Urinary bladder (tissue), 4 donors: ENCODE data around the gene CLIC5. TPM values are rescaled to one million over a fixed set of nuclear protein-coding genes. Genes with fewer than 3 reads are reported as not detected.
A peak's percentile ranks its signal among the peaks of the same experiment; 100 is the strongest.

Experiments
- DNase-seq: peaks from one replicate; pipeline ENCODE4 v3.0.0-alpha.2; 2015; ENCODE audit errors: extremely low spot score
- H3K27ac ChIP-seq: one replicate; pipeline ENCODE4 v1.5.1; 2013; ENCODE audit warnings: low read depth, mild to moderate bottlenecking, moderate library complexity
- H3K36me3 ChIP-seq: one replicate; pipeline ENCODE4 v1.6.1; 2013; ENCODE audit warnings: mild to moderate bottlenecking, moderate library complexity; ENCODE audit not compliant: insufficient read depth
- H3K4me1 ChIP-seq: one replicate; pipeline ENCODE4 v1.6.1; 2013; ENCODE audit warnings: mild to moderate bottlenecking, moderate library complexity; ENCODE audit not compliant: insufficient read depth
- H3K4me3 ChIP-seq: one replicate; pipeline ENCODE4 v1.5.1; 2013; ENCODE audit warnings: low read depth, low read length
- WGBS: extraction: QIAGEN DNeasy Blood & Tissue Kit; methylation state at CpG from one replicate; pipeline ENCODE4 v1.1.7; 2013; 5-methylcytosine and 5-hydroxymethylcytosine counted together
- polyA plus RNA-seq: library from polyadenylated mRNA; stranded (reverse); fragments of 200-250 nt; gene quantifications from one replicate; pipeline ENCODE4 v1.2.3, GENCODE V29; 2013
- total RNA-seq: library from RNA; depleted of rRNA; stranded (reverse); fragments of >200 nt; gene quantifications from one replicate; pipeline ENCODE4 v1.2.3, GENCODE V29; 2014
- donor health status: healthy with polysubstance abuse.
- donor health status: healthy.

The CLIC5 gene
- total and polyA plus RNA-seq, 2 donors = 2.4 to 4.3 TPM

DNA sequence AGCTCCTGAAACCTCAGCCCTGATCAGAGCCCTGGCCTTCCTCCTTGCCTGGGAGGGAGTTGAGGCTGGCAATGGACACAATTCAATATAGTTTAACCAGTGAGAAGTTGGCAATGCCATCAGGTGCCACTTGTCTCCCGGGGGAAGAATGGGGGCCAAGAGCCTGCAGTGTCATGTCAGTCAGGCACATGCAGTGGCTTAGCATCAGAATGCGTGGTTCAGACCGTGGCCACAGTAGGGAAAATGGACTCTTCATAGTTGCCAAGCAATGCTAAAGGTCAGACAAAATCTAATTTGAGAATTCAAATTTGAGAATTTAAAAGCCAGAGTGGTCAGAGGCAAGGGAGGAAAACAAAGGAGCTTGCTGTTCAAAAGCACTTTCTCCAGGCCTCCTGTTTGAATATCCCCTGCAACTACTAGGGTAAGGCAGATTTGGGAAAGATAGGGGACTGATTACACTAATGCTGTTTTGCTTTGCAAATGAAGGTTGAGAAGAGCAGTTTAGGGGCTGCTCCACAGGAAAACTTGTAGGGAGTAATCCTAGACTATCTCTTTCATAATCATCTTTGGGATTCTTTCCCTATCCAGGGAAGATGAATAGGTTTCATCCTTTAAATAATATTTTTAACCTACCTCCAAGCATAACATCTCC, 33.1 kb upstream of the CLIC5 start:
- no peak overlapping the region for H3K4me3 ChIP-seq
- no peak overlapping the region for H3K27ac ChIP-seq
- WGBS = 71% methylated on average over 3 of the region's 3 CpGs
- no peaks in the 10 kb centered on the region for H3K4me1 ChIP-seq
- DNase-seq = no peak
- no peaks in the 10 kb centered on the region for H3K36me3 ChIP-seq

DNA sequence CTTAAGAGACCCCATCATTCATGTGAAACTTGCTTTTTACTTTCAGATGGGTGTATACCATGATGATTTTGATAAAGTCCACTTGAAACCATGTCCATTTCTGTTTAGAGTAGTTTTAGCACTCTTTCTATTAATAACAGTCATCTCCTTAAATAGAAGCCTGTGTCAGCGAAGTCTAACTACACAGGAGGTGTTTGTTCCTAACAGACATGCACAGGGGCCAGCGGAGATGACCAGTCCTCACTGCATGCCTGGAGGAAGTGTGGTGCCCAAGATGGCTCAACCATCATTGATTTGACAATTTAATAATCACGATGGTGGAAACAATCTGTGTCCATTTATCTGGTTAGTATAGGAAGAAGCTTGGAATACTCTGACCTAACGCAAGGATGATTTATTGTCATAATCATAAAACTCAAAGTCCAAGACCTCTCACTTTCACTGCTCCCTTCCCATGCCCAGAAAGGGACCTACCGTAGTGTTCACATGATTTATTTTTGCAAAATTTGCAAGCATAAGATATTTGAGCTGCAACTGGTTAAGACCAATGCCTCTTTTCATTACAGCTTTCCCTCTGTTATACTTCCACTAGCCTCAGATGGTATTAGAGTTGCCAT, 31.0 kb upstream of the CLIC5 start:
- H3K27ac ChIP-seq = no peak overlapping the region
- WGBS = 84% methylated on average over 5 of the region's 5 CpGs
- H3K4me3 ChIP-seq = no peak overlapping the region
- no peak for DNase-seq
- H3K36me3 ChIP-seq = no peaks in the 10 kb centered on the region
- no peaks in the 10 kb centered on the region for H3K4me1 ChIP-seq

DNA sequence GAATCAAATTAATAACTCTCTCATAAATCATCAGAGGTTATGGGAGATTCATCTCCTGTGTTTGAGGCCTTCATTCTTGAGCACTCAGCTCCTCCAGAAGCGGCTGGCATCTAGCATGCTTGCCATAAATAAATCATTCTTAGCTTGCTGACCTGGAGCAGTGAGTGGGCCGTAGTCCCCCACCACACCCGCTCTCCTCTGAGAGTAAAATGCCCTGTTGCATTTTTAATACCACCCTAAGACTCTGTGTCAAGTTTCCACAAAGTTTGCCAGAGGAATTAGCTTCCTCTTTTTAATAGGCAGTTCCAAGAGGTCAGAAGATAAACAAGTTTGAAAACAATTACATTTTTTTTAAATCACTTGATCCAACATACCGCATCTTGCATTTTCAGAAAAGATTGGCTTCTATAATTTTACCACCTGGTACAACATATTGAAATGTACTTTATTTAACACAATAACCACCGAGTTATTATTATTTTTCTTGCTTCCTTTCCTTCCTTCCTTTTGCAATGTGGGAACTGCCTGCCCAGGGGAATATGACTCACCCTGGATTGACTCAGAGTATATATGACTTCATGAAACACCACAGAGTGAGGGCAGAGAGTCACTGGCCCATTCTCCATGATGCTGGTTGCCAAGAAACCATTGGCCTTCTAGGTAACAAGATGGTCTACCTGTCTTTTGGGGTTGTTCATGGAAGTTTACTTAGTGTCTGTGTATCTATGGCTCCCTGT, 29.4 kb upstream of the CLIC5 start:
- DNase-seq = no peak
- Histone ChIP-seq H3K4me1 (no peaks in the 10 kb centered on the region), H3K36me3 (no peaks in the 10 kb centered on the region), H3K4me3 (no peak overlapping the region), H3K27ac (peak overlapping the region; percentile 54)
- WGBS = 28% methylated on average over 5 of the region's 5 CpGs

DNA sequence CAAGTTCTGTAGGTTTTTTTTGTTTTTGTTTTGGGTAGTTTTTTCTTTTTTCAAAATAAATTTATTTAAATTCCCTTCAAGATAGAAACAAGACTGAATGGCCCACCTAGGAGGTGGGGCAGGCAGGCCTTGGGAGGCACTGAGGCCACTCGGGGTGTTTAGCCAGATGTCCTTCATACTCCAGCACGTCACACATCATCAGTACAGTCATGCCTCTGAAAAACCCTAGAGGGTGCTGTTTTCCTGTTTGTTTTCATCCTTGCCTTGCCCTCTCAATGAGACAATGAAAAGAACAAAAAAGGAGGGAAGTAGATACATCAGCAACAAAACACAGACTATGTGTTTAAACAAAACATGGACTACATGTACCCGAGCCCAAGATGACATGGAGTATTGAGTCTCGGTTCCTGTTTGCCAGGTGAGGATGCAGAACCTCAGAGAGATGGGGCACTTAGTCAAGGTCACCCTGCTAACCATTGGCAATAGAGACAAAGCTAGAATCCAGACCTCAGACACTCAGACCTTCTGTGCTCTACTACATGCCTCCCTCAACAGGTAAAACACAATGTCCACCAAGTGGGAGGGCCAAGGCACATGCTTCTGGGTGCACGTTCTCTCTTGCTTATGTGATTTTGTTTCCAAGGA, 26.8 kb upstream of the CLIC5 start:
- DNase-seq = no peak
- Histone ChIP-seq H3K36me3 (no peaks in the 10 kb centered on the region), H3K27ac (no peak overlapping the region), H3K4me1 (no peaks in the 10 kb centered on the region), H3K4me3 (no peak overlapping the region)
- 73% methylated on average over 5 of the region's 5 CpGs for WGBS

DNA sequence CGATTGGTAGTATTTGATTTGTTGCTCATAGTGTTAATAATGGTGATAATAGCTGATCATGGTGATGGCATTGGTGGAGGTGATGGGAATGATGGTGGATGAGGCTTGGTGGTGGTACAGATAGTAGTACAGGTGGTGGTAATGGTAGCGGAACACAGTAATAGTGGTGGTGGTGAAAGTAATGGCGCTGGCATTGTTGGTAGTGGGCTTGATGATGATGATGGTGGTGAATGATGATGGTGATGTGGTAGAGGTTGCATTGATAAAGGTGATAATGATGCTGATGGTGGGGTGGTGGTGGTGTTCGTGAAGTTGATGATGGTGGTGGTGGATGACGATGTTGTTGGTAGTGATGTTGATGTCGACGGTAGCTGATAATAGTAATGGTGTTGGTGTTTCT, 24.6 kb upstream of the CLIC5 start:
- 95% methylated on average over 7 of the region's 7 CpGs for WGBS
- Histone ChIP-seq H3K36me3 (no peaks in the 10 kb centered on the region), H3K4me1 (no peaks in the 10 kb centered on the region), H3K27ac (no peak overlapping the region), H3K4me3 (no peak overlapping the region)
- DNase-seq = no peak

DNA sequence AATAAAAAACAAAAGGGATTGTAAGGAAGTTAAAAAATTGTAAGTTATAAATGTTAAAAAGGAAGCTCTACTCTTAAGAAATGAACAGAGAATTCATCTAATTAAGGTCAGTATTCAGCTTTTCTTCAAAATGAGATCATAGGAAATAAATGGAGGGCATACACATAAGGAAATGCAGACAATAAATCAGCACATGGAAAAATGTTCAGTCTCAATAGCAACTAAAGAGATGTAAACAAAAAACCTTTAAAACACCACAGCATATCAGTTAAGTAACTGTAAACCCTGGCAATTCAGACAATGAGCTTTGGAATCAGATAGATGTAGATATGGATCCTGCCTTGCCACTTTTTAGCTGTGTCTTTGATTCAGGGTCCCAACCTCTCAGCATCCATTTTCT, 24.0 kb upstream of the CLIC5 start:
- Histone ChIP-seq H3K4me1 (no peaks in the 10 kb centered on the region), H3K27ac (no peak overlapping the region), H3K36me3 (no peaks in the 10 kb centered on the region), H3K4me3 (no peak overlapping the region)
- no peak for DNase-seq

DNA sequence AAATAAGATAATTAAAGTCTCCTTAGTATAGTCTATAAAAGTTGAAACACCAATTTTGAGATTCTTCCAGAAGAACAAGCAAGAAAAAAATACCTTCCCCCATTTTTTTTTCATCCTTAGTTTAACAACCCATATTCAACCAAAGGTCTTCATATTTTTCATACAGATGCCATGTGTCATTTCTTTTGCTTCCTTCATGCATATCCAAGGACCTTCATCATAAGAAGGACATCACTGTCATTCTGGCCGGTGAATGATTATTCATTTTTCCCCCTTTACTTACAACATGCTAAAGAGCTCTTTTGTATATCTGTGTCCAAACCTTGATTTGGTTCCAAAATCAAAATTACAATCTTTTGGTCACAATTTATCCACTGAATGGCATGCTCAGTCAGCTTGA, 21.3 kb upstream of the CLIC5 start:
- H3K4me3 ChIP-seq = no peak overlapping the region
- H3K36me3 ChIP-seq = no peaks in the 10 kb centered on the region
- DNase-seq = no peak
- H3K27ac ChIP-seq = no peak overlapping the region
- 97% methylated on average over 1 of the region's 1 CpG for WGBS
- no peaks in the 10 kb centered on the region for H3K4me1 ChIP-seq

DNA sequence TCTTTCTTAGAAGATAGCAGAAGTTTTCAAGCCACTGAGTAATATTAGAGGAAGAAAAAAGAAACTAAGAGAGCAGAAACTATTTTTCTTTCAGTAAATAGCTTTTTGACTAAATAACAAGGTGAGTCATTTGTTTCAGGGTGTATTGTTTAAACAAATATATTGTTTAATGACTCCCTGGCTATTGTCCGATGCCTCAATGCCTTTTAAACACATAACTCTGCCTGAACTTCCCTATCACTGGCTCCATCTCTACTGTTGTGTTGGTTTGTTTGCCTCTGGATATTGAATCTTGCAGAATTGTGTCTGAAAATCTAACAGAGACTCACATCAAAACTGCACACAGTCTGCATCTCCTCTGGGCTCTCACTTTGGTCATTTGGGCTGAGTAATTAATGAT, 19.6 kb upstream of the CLIC5 start:
- no peak for DNase-seq
- H3K27ac ChIP-seq = no peak overlapping the region
- WGBS = 75% methylated on average over 1 of the region's 1 CpG
- H3K36me3 ChIP-seq = no peaks in the 10 kb centered on the region
- no peaks in the 10 kb centered on the region for H3K4me1 ChIP-seq
- no peak overlapping the region for H3K4me3 ChIP-seq

DNA sequence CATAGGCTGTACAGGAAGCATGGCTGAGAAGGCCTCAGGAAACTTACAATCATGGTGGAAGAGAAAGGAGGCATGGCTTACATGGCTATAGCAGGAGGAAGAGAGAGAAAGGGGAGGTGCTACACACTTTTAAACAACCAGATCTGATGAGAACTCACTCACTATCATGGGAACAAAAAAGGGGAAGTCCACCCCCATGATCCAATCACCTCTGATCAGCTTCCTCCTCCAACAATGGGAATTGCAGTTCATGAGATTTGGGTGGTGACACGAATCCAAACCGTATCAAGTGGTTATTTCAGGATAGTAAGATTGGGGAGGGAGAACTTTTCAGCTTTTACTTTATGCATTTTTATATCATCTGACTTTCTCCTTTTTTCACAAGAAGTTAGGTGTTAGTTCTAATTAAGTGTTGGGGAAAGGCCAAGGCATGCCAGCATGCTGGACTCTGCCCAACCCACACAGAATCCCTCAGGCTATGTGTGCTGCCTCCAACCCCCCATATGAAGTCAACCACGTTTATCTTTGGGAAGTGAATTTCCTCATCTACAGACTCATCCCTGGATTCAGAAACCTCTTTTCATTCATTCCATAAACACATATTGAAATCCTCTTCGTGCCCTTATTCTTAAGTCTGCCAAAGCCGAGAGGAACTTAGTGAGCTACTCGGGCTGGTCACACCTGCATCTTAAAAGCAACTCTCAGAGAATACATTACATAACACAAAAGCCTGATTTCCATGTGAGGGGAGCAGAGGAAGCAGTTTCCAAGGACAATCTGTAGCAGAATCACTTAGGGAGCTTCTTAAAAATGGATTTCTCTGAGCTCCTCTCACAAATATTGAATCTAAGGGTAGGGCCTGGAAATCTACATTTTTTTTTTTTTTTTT, 16.7 kb upstream of the CLIC5 start:
- no peak overlapping the region for H3K4me3 ChIP-seq
- DNase-seq = no peak

DNA sequence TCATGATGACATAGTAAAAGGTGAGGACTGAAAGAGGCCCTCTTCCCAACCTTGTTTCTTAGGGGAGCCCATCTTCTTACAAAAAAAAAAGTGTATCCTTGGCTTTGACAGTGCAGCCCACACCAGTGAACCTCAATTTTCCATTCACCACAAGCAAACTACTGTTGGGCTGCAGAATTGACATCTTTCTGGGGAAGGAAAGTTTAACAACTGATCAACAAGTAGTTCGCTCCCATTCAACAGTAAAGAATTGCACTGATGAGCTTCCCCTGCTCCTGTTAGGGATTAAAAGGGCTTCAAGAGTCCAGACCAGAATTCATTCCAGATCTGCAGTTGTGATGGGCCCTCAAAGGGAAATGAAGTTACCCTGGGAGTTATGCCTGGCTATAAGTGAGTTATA, 13.9 kb upstream of the CLIC5 start:
- Histone ChIP-seq H3K4me1 (no peaks in the 10 kb centered on the region), H3K27ac (no peak overlapping the region), H3K4me3 (no peak overlapping the region), H3K36me3 (no peaks in the 10 kb centered on the region)
- DNase-seq = no peak
- 92% methylated on average over 1 of the region's 1 CpG for WGBS

More for the DNA sequence above, 16.7 kb upstream of the CLIC5 start:
- no peak overlapping the region for H3K27ac ChIP-seq
- H3K36me3 ChIP-seq = no peaks in the 10 kb centered on the region
- 64% methylated on average over 6 of the region's 6 CpGs for WGBS
- H3K4me1 ChIP-seq = no peaks in the 10 kb centered on the region

DNA sequence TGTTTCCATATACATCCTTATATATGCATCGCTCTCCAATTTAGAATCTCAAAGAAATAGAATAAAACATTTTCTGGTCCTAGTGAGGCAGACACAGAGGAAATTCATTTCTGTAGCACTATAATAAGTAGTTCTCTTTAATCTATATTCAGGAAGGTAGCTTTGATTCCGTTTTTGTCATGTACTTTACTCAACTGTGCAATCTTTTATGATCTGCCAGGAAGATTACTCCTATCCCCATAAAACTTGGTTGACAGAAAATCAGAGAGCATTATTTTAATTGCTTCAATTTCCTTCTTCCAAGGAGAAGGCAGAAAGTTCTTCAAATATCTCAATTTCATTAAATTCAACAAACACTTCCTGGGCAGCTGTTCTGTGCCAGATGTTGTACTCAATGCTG, 10.6 kb upstream of the CLIC5 start:
- Histone ChIP-seq H3K36me3 (no peaks in the 10 kb centered on the region), H3K27ac (no peak overlapping the region), H3K4me3 (no peak overlapping the region), H3K4me1 (no peaks in the 10 kb centered on the region)
- DNase-seq = no peak
- 56% methylated on average over 2 of the region's 2 CpGs for WGBS

DNA sequence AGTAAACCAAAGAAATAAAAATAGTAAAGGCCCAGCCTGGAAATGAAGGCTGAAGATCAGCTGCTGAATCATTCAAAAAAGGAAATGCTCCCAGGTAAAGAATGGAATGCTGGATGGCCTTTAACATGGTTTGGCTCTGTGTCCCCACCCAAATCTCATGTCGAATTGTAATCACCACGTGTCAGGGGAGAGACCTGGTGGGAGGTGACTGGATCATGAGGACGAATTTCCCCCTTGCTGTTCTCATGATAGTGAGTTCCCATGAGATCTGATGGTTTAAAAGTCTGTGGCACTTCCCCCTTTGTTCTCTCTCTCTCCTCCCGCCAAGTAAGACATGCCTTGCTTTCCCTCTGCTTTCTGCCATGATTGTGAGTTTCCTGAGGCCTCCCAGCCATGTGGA, 9.9 kb upstream of the CLIC5 start:
- WGBS = 79% methylated on average over 4 of the region's 4 CpGs
- H3K4me1 ChIP-seq = no peaks in the 10 kb centered on the region
- no peak overlapping the region for H3K4me3 ChIP-seq
- no peak overlapping the region for H3K27ac ChIP-seq
- no peak for DNase-seq
- no peaks in the 10 kb centered on the region for H3K36me3 ChIP-seq

DNA sequence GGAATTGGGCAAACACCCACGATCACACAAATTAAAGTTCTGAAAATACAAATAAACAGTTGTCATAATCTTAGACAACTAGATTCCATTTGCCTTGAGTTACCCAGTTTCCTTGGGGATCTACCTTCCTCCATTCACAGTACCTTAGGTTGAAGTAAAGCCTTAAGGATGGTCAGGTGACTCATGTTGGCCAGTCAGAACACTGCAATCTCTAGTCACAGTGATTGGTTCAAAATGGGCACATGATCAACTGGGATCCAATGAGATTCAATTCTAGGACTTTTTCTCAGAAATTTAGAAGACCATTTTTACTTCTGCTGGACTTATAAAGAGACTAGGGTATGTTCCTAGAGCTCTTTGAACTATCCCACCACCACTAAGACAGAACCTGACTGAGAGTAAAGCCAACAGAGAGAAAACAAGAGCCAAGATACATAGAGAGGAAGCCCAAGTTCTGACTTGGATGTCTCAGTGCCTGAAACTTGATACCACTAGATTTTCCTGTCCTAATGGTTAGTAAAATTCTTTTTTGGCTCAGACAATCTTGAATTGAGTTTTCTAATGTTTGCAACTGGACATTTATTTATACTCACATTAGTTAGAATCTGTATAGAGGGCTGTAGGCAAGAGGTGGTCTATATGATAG, 8.6 kb upstream of the CLIC5 start:
- H3K27ac ChIP-seq = no peak overlapping the region
- no peaks in the 10 kb centered on the region for H3K4me1 ChIP-seq
- 78% methylated on average over 1 of the region's 1 CpG for WGBS
- DNase-seq = no peak
- no peak overlapping the region for H3K4me3 ChIP-seq
- no peaks in the 10 kb centered on the region for H3K36me3 ChIP-seq
